Measurements from ENCODE around the gene ZSWIM1. TPM values are rescaled to one million over a fixed set of nuclear protein-coding genes. Genes with fewer than 3 reads are reported as not detected.
A peak's percentile ranks its signal among the peaks of the same experiment; 100 is the strongest.

Gene ZSWIM1
- total and polyA plus RNA-seq, 7 donors = 3.6 to 9.4 (median 6.5) TPM

DNA sequence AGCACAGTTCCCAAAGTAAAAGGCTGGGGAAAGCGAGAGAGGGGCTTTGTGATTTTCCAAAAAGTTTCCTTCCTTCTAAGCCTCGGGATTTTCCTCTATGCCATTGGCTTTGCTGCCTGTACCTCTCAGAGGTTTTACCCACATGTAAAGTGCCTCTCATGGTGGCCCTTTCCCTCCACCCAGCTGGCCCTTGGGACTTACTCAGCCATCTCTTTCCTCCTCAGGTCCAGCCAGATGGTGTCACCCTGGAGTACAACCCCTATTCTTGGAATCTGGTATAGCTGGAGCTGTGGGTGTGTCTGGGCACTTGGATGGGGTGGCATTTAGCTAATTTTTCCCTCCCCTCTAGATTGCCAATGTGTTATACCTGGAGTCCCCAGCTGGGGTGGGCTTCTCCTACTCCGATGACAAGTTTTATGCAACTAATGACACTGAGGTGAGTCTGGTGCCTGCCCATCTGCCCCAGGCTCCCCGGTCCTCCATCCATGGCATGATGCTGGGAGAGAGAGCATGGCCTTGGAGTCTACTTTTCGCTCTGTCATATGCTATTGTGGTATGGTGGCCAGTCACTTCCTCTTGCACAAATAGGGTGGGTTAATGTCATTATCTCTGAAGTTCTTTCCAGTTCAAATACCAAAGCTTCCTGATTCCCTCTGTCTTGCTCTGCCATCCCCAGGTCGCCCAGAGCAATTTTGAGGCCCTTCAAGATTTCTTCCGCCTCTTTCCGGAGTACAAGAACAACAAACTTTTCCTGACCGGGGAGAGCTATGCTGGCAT lies 11.2 kb downstream of the ZSWIM1 start:
- TF ChIP-seq POLR2A (IDR thresholded peaks at IDR 0.05) = no peak
- H3K36me3 ChIP-seq = peaks cover 15 to 53% (median 30%) of the 10 kb centered on the region in 4 donors
- no peaks in the 10 kb centered on the region for H3K27me3 ChIP-seq
- DNase-seq = peak; percentile 59
- peaks cover 0 to 40% (median 29%) of the 10 kb centered on the region in 4 donors for H3K4me1 ChIP-seq
- WGBS, 2 donors = 67 to 79% methylated on average over 9 of the region's 9 CpGs
- H3K27ac ChIP-seq = peak overlapping the region in 3 of 4 donors; percentile 89 to 93 (median 91)
- intact Hi-C loops (cut with DNase I) = loop anchor here (5.0 kb wide), 1 partner anchor 60 kb away; the partner anchor contains the start of gene SNX21
- H3K9me3 ChIP-seq = no peaks in the 10 kb centered on the region
- H3K4me3 ChIP-seq = peak overlapping the region; percentile 57 to 95 (median 81)

DNA sequence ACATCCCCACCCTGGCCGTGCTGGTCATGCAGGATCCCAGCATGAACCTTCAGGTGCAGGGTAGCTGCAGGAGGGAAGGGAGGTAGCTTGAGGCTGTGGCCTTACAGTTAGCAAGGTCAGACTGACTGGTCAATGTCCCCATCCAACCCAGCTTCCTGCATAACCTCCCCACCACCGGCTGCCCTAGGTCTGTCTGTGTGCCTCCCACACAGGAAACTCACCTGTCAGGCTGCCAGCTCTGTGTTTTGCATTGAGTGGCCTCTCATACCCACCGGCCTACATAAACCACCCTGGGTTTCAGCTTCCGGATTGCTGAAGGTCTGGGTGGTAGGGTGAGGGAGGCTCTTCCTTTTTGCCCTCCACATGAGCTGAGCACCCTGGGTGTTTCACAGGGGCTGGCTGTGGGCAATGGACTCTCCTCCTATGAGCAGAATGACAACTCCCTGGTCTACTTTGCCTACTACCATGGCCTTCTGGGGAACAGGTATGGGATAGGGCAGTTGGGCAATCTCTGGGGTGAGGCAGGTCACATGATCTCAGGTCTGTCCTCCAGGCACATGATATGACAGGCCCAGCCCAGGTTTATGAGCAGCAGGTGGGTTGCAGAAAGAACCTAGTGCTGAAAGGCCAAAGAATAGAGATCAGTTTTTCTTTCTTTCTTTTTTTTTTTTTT lies 11.9 kb downstream of the ZSWIM1 start:
- WGBS, 2 donors = 25 to 51% methylated on average over 4 of the region's 4 CpGs
- intact Hi-C loops (cut with DNase I) = loop anchor here (5.0 kb wide), 1 partner anchor 61 kb away; the partner anchor contains the start of gene SNX21
- peaks cover 17 to 57% (median 31%) of the 10 kb centered on the region in 4 donors for H3K36me3 ChIP-seq
- peaks cover 0 to 40% (median 29%) of the 10 kb centered on the region in 4 donors for H3K4me1 ChIP-seq
- TF ChIP-seq POLR2A (IDR thresholded peaks at IDR 0.05) (no peak), POLR2AphosphoS5 (IDR thresholded peaks at IDR 0.05) (peak in 1 of 4 donors; percentile 5)
- no peaks in the 10 kb centered on the region for H3K27me3 ChIP-seq
- H3K4me3 ChIP-seq = no peak overlapping the region
- DNase-seq = no peak
- H3K9me3 ChIP-seq = no peaks in the 10 kb centered on the region
- no peak overlapping the region for H3K27ac ChIP-seq

DNA sequence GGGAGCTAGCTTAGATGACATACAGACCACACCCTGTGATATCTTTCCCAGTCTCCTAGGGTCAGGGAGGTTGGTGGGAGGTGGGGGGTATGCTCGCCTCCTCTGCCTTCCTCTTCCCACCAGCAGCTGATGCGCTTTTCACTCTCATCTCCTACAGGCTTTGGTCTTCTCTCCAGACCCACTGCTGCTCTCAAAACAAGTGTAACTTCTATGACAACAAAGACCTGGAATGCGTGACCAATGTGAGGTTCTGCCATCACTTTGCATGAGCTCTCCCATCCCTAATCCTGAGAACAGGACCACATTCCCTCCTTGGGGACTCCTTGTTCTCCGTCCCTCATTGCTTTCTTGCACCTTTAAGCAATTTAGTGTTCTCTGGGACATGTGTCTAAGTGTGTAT lies 12.8 kb downstream of the ZSWIM1 start:
- DNase-seq = no peak
- Histone ChIP-seq H3K4me3 (no peak overlapping the region), H3K36me3 (peaks cover 17 to 66% (median 31%) of the 10 kb centered on the region in 4 donors), H3K9me3 (no peaks in the 10 kb centered on the region), H3K27ac (no peak overlapping the region), H3K4me1 (peaks cover 0 to 40% (median 29%) of the 10 kb centered on the region in 4 donors), H3K27me3 (no peaks in the 10 kb centered on the region)
- TF ChIP-seq POLR2AphosphoS5 (IDR thresholded peaks at IDR 0.05) = no peak
- 93 to 94% methylated on average over 4 of the region's 4 CpGs for WGBS, 2 donors
- intact Hi-C loops (cut with DNase I) = loop anchor here (5.0 kb wide), 1 partner anchor 62 kb away; the partner anchor contains the start of gene SNX21

DNA sequence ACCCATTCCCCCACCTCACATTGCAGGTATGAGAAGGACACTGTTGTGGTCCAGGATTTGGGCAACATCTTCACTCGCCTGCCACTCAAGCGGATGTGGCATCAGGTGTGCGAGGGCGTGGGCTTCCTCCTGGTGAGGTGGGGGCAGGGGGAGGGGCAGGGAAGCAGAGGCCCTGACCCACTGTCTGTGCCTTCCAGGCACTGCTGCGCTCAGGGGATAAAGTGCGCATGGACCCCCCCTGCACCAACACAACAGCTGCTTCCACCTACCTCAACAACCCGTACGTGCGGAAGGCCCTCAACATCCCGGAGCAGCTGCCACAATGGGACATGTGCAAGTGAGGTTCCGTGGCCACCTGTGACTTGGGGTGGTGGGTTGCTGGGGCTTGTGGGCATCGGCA lies 13.8 kb downstream of the ZSWIM1 start:
- H3K4me1 ChIP-seq = peaks cover 0 to 32% (median 20%) of the 10 kb centered on the region in 4 donors
- intact Hi-C loops (cut with DNase I) = loop anchor here (5.0 kb wide), 1 partner anchor 62 kb away; the partner anchor contains the start of gene SNX21
- H3K27me3 ChIP-seq = no peaks in the 10 kb centered on the region
- 78 to 90% methylated on average over 12 of the region's 12 CpGs for WGBS, 2 donors
- no peak overlapping the region for H3K27ac ChIP-seq
- DNase-seq = no peak
- H3K36me3 ChIP-seq = peaks cover 17 to 75% (median 31%) of the 10 kb centered on the region in 4 donors
- TF ChIP-seq POLR2AphosphoS5 (IDR thresholded peaks at IDR 0.05) (no peak), POLR2A (IDR thresholded peaks at IDR 0.05) (no peak), EP300 (IDR thresholded peaks at IDR 0.05) (no peak)
- TF ChIP-seq, protein P1, sequence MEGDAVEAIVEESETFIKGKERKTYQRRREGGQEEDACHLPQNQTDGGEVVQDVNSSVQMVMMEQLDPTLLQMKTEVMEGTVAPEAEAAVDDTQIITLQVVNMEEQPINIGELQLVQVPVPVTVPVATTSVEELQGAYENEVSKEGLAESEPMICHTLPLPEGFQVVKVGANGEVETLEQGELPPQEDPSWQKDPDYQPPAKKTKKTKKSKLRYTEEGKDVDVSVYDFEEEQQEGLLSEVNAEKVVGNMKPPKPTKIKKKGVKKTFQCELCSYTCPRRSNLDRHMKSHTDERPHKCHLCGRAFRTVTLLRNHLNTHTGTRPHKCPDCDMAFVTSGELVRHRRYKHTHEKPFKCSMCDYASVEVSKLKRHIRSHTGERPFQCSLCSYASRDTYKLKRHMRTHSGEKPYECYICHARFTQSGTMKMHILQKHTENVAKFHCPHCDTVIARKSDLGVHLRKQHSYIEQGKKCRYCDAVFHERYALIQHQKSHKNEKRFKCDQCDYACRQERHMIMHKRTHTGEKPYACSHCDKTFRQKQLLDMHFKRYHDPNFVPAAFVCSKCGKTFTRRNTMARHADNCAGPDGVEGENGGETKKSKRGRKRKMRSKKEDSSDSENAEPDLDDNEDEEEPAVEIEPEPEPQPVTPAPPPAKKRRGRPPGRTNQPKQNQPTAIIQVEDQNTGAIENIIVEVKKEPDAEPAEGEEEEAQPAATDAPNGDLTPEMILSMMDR (IDR thresholded peaks at IDR 0.05) = no peak
- H3K4me3 ChIP-seq = no peak overlapping the region
- H3K9me3 ChIP-seq = no peaks in the 10 kb centered on the region

DNA sequence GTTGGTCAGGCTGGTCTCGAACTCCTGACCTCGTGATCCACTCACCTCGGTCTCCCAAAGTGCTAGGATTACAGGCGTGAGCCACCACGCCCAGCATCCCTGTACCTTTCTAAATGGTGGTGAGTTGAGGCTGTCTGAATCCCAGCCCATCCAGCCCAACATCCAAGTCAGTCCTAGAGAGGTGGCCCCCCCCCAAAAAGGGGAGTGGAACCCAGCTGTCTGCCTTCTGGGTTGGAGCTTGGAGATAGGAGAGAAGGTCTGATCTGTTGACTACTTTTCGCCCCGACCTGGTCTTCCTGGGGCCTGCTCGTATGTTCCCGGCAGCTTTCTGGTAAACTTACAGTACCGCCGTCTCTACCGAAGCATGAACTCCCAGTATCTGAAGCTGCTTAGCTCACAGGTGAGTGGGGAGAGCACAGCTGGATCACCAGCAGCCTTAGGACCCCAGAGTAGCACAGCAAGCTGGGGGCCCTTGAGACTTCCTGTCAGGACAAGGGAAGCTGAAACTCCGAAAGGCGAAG lies 15.7 kb downstream of the ZSWIM1 start:
- WGBS, 2 donors = 93 to 94% methylated on average over 14 of the region's 14 CpGs
- no peak for DNase-seq
- Histone ChIP-seq H3K36me3 (peaks cover 17 to 88% (median 31%) of the 10 kb centered on the region in 4 donors), H3K27ac (no peak overlapping the region), H3K4me1 (peaks cover 0 to 17% (median 11%) of the 10 kb centered on the region in 4 donors), H3K4me3 (no peak overlapping the region), H3K27me3 (no peaks in the 10 kb centered on the region), H3K9me3 (no peaks in the 10 kb centered on the region)
- intact Hi-C loops (cut with DNase I) = no loop called here
- TF ChIP-seq POLR2AphosphoS5 (IDR thresholded peaks at IDR 0.05) = no peak
- TF ChIP-seq POLR2A (IDR thresholded peaks at IDR 0.05) = no peak
- TF ChIP-seq, protein P1 (IDR thresholded peaks at IDR 0.05) = no peak
- TF ChIP-seq EP300 (IDR thresholded peaks at IDR 0.05) = no peak

DNA sequence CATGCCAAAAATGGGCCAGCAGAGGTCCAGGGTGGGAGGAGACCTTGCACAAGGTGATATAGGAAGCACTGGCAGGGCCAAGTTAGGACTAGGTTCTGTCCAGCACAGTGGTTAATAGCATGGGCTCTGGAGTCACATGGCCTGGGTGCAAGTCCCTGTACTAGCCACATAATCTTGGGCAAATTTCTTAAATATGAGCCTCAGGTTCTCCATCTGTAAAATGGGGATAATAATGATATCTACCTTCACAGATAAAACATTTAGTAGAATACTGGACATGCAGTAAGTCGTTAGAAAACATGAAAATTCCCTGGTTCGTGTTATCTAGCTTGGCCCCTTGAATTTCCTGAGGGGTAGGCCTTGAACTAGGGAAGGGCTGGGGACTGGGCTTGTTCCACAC lies 16.3 kb downstream of the ZSWIM1 start:
- H3K27me3 ChIP-seq = no peaks in the 10 kb centered on the region
- H3K4me1 ChIP-seq = peaks cover 0 to 11% (median 6%) of the 10 kb centered on the region in 4 donors
- TF ChIP-seq, protein P1 (IDR thresholded peaks at IDR 0.05) = no peak
- TF ChIP-seq EP300 (IDR thresholded peaks at IDR 0.05) (no peak), POLR2AphosphoS5 (IDR thresholded peaks at IDR 0.05) (no peak), POLR2A (IDR thresholded peaks at IDR 0.05) (no peak)
- WGBS, 2 donors = 85 to 87% methylated on average over 2 of the region's 2 CpGs
- no peak overlapping the region for H3K27ac ChIP-seq
- H3K36me3 ChIP-seq = peaks cover 17 to 91% (median 31%) of the 10 kb centered on the region in 4 donors
- intact Hi-C loops (cut with DNase I) = no loop called here
- H3K4me3 ChIP-seq = no peak overlapping the region
- H3K9me3 ChIP-seq = no peaks in the 10 kb centered on the region
- DNase-seq = no peak

All from sigmoid colon (tissue), 7 donors.